C4-2B (cell line): ENCODE measurements around the gene ZNF675.

Experiments used
- ZFX ChIP-seq: fragments of 450-650 bp; IDR thresholded peaks from 2 replicates; pipeline ENCODE4 v1.6.1; 2017
- TF ChIP-seq, protein P1 (sequence below): fragments of 450-650 bp; conservative IDR thresholded peaks from 2 replicates; pipeline ENCODE4 v1.5.1; 2017; ENCODE audit warnings: mild to moderate bottlenecking

- TF ChIP-seq, protein P1, sequence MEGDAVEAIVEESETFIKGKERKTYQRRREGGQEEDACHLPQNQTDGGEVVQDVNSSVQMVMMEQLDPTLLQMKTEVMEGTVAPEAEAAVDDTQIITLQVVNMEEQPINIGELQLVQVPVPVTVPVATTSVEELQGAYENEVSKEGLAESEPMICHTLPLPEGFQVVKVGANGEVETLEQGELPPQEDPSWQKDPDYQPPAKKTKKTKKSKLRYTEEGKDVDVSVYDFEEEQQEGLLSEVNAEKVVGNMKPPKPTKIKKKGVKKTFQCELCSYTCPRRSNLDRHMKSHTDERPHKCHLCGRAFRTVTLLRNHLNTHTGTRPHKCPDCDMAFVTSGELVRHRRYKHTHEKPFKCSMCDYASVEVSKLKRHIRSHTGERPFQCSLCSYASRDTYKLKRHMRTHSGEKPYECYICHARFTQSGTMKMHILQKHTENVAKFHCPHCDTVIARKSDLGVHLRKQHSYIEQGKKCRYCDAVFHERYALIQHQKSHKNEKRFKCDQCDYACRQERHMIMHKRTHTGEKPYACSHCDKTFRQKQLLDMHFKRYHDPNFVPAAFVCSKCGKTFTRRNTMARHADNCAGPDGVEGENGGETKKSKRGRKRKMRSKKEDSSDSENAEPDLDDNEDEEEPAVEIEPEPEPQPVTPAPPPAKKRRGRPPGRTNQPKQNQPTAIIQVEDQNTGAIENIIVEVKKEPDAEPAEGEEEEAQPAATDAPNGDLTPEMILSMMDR, result no peak
- no peak for TF ChIP-seq ZFX
These were observed 22.3 kb upstream of the ZNF675 start for GRCh38 chr19:23709347-23709746.
